NCI-H748 (cell line): ENCODE measurements around the gene ANKH.
"Not testable (repeated sequence)": the region's sequence is repeated elsewhere in the genome, so short reads cannot be mapped to it uniquely, and the experiment has no call there.

Source experiments
- DNase-seq: peaks from one replicate; lab custom pipeline; 2025; ENCODE audit not compliant: unreplicated experiment; lab: John Stamatoyannopoulos, UW

The ANKH gene

GRCh38 chr5:14859150-14859549 lies 12.4 kb downstream of the ANKH start:
- DNase-seq, result no peak

- DNase-seq, result no peak
Measured at GRCh38 chr5:14855366-14855765, 16.2 kb downstream of the ANKH start.

GRCh38 chr5:14854799-14855198 lies 16.8 kb downstream of the ANKH start:
- DNase-seq, result no peak

DNA sequence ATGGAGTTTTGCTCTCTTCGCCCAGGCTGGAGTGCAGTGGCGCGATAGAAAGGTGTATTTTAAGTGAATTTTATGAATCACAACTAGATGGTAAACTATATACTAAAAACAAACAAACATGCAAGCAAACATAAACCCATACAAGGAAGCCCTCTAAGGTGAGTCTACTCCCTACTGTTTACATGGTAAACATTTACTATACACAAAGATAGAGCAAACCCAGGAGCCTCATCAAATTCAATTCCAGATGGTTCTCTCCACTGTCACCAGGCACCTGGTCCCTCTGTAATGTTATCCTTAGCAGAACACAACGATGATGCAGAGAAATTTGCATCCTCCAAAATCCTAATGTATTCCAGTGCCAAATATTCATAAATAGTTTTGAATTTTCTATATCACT lies 17.9 kb downstream of the ANKH start:
- DNase-seq, result peak; percentile 52

GRCh38 chr5:14852779-14853178 lies 18.8 kb downstream of the ANKH start:
- no peak for DNase-seq

- no peak for DNase-seq
Measured at GRCh38 chr5:14851999-14852526, 19.5 kb downstream of the ANKH start.

DNA sequence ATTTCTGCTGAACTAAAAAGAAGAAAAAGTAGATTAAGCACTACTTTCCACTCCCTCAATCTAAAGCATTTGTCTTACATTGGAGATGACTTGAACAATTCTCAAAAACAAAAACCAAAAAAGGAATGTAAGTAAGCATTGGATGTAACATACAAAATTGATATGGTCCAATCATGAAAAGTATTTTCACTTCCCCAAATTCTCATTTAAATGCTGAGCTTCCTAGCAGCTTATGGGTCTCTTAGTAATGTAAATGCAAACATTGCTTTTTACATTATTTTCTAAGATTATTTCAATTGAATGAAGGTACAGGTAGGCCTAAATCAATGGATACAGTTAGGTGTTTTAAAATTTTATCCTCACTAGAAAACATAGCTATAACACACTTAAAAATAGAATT lies 20.0 kb downstream of the ANKH start:
- no peak for DNase-seq

DNA sequence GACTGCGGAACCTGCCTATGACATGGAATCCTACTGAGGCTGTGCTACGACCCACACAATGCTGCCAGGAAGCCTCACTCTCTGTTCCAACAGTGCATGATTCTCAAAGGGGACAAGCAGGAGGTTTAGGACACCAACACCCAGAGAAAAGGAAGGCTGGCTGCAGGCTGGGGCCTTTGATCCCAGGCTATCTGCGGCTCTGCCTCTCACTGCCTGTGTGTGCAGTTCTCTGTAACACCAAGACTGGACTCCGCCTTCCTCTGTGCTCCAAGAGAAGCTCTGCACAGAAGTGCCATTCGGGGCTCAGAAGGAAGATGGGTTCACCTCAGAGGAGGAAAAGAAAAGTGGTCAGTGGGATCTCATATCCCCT lies 20.5 kb downstream of the ANKH start:
- no peak for DNase-seq

DNA sequence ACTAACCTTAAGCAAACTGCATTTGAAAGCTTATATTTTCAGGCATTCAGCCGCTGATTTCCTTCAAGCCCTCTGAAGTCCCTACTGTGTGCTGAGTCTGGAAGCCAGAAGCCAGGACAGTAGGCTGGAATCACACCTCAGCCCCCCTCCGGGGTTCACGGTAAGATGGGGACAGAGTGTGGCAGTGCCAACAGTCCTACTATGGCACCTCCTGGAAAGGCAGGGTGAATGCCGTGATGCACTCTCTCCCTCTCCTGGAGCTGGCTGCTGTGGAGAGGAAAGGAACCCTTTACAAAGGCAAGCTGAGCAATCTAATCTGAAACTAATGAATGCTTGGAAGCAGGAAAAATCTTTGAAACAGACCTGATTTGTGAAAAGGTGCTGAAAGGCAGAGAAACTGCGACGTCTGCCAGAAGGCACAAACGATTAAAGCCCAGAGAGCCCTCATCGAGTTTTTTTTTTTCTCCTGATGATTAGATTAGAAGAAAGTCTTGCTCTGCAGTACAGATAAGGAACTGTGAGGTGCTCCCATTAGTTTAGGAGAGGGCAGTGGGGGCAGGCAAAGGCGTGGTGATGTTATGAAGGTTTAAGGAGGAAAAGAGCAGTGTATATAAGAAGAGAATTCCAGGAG lies 21.0 kb downstream of the ANKH start:
- no peak for DNase-seq

DNA sequence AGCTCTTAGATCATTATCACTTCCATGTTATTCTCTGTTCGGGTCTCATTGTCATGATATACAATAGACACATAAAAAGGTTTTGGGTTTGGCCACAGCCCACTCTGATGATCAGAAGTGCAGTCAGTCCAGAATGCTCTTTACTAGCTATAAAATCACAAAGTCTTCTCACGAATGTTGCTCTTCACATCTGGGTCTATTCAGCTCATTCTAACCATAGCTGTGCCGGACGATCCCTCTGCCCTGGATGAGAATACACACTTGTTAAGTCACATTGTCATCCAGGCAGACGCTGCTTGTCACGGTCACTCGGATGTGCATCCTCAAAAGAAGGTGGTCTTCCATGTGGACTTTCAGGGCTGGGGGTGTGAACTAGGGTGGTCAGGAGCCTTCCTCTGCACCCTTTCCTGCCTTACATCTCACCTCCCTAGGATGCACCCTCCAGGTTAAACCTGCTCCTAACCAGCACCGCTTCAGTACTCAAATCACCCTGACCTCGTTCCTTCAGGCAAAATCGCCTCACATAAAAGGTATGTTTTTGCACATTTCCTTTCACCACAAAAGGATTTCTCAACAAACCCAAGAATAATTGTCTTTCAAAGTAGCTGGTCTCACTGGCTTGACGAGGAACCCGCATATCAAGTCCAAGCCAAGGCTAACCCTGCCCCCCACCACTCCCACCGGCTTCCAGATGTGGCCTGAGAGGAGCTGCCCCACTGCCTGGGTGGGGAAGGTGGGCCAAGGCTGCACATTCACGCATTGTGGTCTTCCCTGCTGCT lies 21.9 kb downstream of the ANKH start:
- DNase-seq, result peak; percentile 36

DNA sequence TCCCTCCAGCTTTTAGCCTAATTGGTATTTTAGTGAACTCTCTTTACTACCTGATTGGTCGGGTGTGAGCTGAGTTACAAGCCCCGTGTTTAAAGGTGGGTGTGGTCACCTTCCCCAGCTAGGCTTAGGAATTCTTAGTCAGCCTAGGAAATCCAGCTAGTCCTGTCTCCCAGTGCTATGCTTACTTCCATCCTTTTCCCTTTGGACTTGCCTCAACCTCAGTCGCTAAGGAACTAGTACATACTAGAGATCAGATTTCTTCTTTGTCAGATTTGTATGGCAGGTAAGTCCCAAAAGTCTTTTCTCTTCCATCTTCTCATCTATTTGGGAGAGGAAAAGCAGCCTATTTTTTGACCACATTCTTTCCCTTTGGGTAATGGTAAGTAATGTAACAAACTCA lies 22.6 kb downstream of the ANKH start:
- DNase-seq, result not testable (repeated sequence)

DNA sequence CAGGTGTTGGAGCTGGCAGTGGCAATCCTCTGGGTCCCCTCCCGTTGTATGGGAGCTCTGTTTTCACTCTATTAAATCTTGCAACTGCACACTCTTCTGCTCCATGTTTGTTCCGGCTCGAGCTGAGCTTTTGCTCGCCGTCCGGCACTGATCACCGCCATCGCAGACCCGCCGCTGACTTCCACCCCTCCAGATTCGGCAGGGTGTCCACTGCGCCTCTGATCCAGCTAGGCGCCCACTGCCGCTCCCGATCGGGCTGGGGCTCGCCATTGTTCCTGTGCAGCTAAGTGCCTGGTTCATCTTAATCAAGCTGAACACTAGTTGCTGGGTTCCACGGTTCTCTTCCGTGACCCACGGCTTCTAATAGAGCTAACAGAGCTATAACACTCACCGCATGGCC lies 23.2 kb downstream of the ANKH start:
- no peak for DNase-seq

GRCh38 chr5:14847471-14847870 lies 24.1 kb downstream of the ANKH start:
- no peak for DNase-seq

DNA sequence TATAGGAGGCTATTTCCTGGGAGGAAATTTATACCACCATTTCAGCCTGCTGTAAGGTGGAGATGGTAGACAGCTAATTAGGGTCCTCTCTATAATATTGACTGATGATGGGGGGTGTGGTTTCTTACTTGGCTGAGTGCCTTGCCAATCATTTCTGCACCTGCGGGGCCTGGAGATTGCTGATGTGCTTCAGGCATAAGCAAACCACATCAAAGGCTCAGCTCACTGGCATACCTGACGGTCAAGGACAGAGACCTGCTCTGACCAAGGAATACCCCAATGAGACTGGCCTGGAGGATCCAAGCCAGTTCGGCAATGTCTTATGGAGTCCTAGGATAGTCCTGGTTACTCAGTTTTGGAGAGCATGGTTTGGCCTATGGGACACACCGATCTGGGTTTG lies 29.5 kb downstream of the ANKH start:
- DNase-seq, result peak; percentile 95

GRCh38 chr5:14840624-14841023 lies 31.0 kb downstream of the ANKH start:
- no peak for DNase-seq

GRCh38 chr5:14838396-14839319 lies 32.9 kb downstream of the ANKH start:
- DNase-seq, result no peak

DNA sequence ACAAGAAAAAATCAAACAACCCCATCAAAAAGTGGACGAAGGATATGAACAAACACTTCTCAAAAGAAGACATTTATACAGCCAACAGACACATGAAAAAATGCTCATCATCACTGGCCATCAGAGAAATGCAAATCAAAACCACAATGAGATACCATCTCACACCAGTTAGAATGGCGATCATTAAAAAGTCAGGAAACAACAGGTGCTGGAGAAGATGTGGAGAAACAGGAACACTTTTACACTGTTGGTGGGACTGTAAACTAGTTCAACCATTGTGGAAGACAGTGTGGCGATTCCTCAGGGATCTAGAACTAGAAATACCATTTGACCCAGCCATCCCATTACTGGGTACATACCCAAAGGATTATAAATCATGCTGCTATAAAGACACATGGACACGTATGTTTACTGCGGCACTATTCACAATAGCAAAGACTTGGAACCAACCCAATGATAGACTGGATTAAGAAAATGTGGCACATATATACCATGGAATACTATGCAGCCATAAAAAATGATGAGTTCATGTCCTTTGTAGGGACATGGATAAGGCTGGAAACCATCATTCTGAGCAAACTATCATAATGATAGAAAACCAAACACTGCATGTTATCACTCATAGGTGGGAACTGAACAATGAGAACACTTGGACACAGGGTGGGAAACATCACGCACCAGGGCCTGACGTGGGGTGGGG lies 34.0 kb downstream of the ANKH start:
- DNase-seq, result not testable (repeated sequence)

- DNase-seq, result no peak
Measured at GRCh38 chr5:14834584-14835550, 36.7 kb downstream of the ANKH start.

GRCh38 chr5:14834062-14834461 lies 37.5 kb downstream of the ANKH start:
- no peak for DNase-seq

GRCh38 chr5:14831006-14831338 lies 40.6 kb downstream of the ANKH start:
- no peak for DNase-seq
